ENCODE results near the gene SLC25A6. TPM values are rescaled to one million over a fixed set of nuclear protein-coding genes. Genes with fewer than 3 reads are reported as not detected.

The SLC25A6 gene
- total RNA-seq, 1 experiment from 2014 or later, result 149 TPM

DNA sequence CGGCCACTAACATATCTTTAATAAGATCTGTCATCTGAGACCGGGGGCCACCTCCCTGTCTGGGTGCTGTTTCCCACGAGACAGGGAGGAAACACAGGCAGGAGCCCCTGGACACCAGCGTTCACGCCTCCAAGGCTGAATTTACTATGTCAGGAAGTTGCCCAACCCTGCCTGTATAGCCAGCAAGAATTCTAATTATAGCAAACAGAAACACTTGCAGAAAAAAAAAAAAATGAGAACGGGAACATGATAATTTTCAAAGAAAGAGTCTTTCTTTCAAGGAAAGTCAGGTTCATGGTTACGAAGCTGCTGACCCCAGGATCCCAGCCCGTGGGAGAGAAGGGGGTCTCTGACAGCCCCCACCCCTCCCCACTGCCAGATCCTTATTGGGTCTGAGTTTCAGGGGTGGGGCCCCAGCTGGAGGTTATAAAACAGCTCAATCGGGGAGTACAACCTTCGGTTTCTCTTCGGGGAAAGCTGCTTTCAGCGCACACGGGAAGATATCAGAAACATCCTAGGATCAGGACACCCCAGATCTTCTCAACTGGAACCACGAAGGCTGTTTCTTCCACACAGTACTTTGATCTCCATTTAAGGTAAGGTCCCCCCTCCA is 55.5 kb downstream of the SLC25A6 start, which contains the start of gene IL3RA:
Gene IL3RA, plus strand, starts transcription at position 455 of the 613 bp plus-strand sequence. CDS start 4,981 bp downstream, outside the sequence.
- Histone ChIP-seq H3K27me3 (replicated peaks) (no peaks in the 10 kb centered on the region), H3K27ac (no peak within 1 kb of the TSS), H3K4me3 (no peak within 1 kb of the TSS), H3K4me1 (replicated peaks) (no peaks in the 10 kb centered on the region), H3K9me3 (replicated peaks) (0 out of 2 replicates have a peak, but pooled peaks cover 3% of the 10 kb centered on the region), H3K36me3 (no peaks in the 10 kb centered on the region)
- DNase-seq (ENCODE audit: low read depth in 1 of 2, low spot score in 2 of 2), result no peak

Other genes starting within 250 kb of the SLC25A6 start
- not detected in 2 replicates for gene CRLF2, start 179.5 kb downstream of the SLC25A6 start, total RNA-seq (2014; rRNA removed; shearing (Covaris generic))
- gene CSF2RA, start 123.3 kb downstream of the SLC25A6 start, total RNA-seq (2014; rRNA removed; shearing (Covaris generic)), result not detected in 2 replicates
- gene IL3RA, start 55.3 kb downstream of the SLC25A6 start, total RNA-seq (2014; rRNA removed; shearing (Covaris generic)), result not detected in 2 replicates
- gene ASMTL, start 60.8 kb upstream of the SLC25A6 start, total RNA-seq (2014; rRNA removed; shearing (Covaris generic)), result 7.3 and 10.0 TPM in 2 replicates
- not detected in 2 replicates for gene P2RY8, start 145.1 kb upstream of the SLC25A6 start, total RNA-seq (2014; rRNA removed; shearing (Covaris generic))
- gene AKAP17A, start 199.5 kb upstream of the SLC25A6 start, total RNA-seq (2014; rRNA removed; shearing (Covaris generic)), result 26.9 and 38.0 TPM in 2 replicates
- gene ASMT, start 222.9 kb upstream of the SLC25A6 start, total RNA-seq (2014; rRNA removed; shearing (Covaris generic)), result not detected in 2 replicates

Data from SJSA1 (cell line).